ENCODE data around the gene WDR88. TPM values are rescaled to one million over a fixed set of nuclear protein-coding genes. Genes with fewer than 3 reads are reported as not detected.
A peak's percentile ranks its signal among the peaks of the same experiment; 100 is the strongest.

The WDR88 gene
- total and polyA plus RNA-seq, 2 of the 13 experiments (the other 11 are each of a cell fraction or from before 2014, with no cell fraction given): not detected

DNA sequence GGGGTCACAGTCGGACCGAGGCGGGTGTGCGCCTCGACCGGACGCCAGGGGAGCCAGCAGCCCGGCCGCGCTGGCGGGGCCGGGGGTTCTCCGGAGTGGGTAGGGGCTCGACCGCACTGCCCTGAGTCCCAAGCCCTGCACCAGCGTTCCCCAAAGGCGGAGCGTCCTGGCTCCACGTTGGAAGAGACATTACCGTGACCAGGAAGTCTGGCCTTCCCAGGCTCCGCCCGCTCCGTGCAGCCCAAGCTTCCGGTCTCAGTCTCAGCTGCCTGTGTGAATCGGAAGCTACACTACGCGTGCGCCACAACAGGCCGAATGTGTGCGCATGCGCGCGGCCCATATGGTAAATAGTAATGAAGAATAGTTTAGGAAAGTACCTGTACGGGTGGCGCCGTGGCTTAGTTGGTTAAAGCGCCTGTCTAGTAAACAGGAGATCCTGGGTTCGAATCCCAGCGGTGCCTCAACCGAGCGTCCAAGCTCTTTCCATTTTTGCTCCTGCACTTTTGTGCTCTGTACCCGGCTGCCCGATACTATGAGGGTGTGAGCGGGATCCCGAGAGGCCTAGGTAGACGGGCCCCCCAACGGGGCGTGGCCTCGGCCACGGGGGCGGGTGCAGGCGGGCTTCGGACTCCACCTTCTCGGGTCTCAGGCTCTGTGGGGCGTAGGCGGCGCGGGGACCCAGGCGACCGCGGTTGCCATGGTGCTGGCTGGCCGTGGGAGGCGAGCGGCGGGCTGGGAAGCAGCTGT is 44.9 kb downstream of the WDR88 start (continued):
- TF ChIP-seq, protein P1, sequence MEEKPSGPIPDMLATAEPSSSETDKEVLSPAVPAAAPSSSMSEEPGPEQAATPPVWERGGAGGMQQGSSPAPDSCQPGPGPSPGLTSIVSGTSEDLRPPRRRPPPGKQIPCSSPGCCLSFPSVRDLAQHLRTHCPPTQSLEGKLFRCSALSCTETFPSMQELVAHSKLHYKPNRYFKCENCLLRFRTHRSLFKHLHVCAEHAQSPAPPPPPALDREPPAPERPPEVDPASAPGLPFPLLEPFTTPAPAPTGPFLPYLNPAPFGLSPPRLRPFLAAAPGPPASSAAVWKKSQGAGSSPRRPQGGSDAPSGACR (CRISPR knock-in tag; IDR thresholded peaks at IDR 0.05): peak; percentile 84
- TF ChIP-seq ZNF567 (CRISPR knock-in tag; IDR thresholded peaks at IDR 0.05; ENCODE audit: borderline replicate concordance) (peak; percentile 78; the same call in 1 of the 2 replicates), SALL1 (CRISPR knock-in tag; IDR thresholded peaks at IDR 0.05) (peak; percentile 78), SP1 (IDR thresholded peaks at IDR 0.05) (no peak), SP1 (CRISPR knock-in tag; IDR thresholded peaks at IDR 0.05) (peak; percentile 84), BORCS8-MEF2B (CRISPR knock-in tag; IDR thresholded peaks at IDR 0.05) (peak; percentile 51), HNRNPH1 (optimal IDR thresholded peaks at IDR 0.05; ENCODE audit: low read depth, low read length) (peak; percentile 11), IRF2 (CRISPR knock-in tag; IDR thresholded peaks at IDR 0.05) (peak; percentile 84), ZNF749 (CRISPR knock-in tag; IDR thresholded peaks at IDR 0.05; ENCODE audit: borderline replicate concordance) (peak; percentile 66; the same call in 1 of the 2 replicates), FOSL2 (CRISPR knock-in tag; IDR thresholded peaks at IDR 0.05) (peak; percentile 14; the same call in 1 of the 2 replicates), BRCA1 (CRISPR knock-in tag; IDR thresholded peaks at IDR 0.05) (no peak; the same call in none of the 2 replicates), ZNF451 (CRISPR knock-in tag; IDR thresholded peaks at IDR 0.05) (peak; percentile 82; the same call in 1 of the 2 replicates), TBX2 (CRISPR knock-in tag; IDR thresholded peaks at IDR 0.05; ENCODE audit: borderline replicate concordance) (peak; percentile 72), SAP130 (CRISPR knock-in tag; IDR thresholded peaks at IDR 0.05; ENCODE audit: low read depth) (peak; percentile 89), FOXJ3 (CRISPR knock-in tag; IDR thresholded peaks at IDR 0.05; ENCODE audit: borderline replicate concordance) (peak; percentile 88; the same call in 1 of the 2 replicates), ZNF558 (CRISPR knock-in tag; IDR thresholded peaks at IDR 0.05; ENCODE audit: borderline replicate concordance) (peak; percentile 61; the same call in 1 of the 2 replicates), TOE1 (CRISPR knock-in tag; IDR thresholded peaks at IDR 0.05) (no peak; the same call in 1 of the 2 replicates), LCORL (IDR thresholded peaks at IDR 0.05) (no peak), LCORL (CRISPR knock-in tag; IDR thresholded peaks at IDR 0.05) (peak; percentile 85), ZMYM2 (CRISPR knock-in tag; IDR thresholded peaks at IDR 0.05) (no peak), ZFP36L1 (CRISPR knock-in tag; IDR thresholded peaks at IDR 0.05) (peak; percentile 77; the same call in 1 of the 2 replicates), SKI (IDR thresholded peaks at IDR 0.05; ENCODE audit: partially characterized antibody) (peak; percentile 70), ZBTB7B (CRISPR knock-in tag; IDR thresholded peaks at IDR 0.05) (peak; percentile 26), SYNCRIP (IDR thresholded peaks at IDR 0.05; ENCODE audit: insufficient read depth, low read depth, low read length) (no peak), ZNF782 (CRISPR knock-in tag; IDR thresholded peaks at IDR 0.05; ENCODE audit: borderline replicate concordance) (peak; percentile 57; the same call in 1 of the 2 replicates), MIXL1 (CRISPR knock-in tag; IDR thresholded peaks at IDR 0.05) (peak; percentile 72)
- TF ChIP-seq, protein P2, sequence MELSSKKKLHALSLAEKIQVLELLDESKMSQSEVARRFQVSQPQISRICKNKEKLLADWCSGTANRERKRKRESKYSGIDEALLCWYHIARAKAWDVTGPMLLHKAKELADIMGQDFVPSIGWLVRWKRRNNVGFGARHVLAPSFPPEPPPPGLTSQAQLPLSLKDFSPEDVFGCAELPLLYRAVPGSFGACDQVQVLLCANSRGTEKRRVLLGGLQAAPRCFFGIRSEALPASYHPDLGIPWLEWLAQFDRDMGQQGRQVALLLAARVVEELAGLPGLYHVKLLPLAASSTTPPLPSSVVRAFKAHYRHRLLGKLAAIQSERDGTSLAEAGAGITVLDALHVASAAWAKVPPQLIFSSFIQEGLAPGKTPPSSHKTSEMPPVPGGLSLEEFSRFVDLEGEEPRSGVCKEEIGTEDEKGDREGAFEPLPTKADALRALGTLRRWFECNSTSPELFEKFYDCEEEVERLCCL (CRISPR knock-in tag; IDR thresholded peaks at IDR 0.05; ENCODE audit: borderline replicate concordance): 0 out of 2 replicates have a peak, but pooled peaks have one; percentile 76
- TF ChIP-seq, protein P3, sequence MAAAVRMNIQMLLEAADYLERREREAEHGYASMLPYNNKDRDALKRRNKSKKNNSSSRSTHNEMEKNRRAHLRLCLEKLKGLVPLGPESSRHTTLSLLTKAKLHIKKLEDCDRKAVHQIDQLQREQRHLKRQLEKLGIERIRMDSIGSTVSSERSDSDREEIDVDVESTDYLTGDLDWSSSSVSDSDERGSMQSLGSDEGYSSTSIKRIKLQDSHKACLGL (CRISPR knock-in tag; IDR thresholded peaks at IDR 0.05): peak; percentile 21
- TF ChIP-seq, protein P4, sequence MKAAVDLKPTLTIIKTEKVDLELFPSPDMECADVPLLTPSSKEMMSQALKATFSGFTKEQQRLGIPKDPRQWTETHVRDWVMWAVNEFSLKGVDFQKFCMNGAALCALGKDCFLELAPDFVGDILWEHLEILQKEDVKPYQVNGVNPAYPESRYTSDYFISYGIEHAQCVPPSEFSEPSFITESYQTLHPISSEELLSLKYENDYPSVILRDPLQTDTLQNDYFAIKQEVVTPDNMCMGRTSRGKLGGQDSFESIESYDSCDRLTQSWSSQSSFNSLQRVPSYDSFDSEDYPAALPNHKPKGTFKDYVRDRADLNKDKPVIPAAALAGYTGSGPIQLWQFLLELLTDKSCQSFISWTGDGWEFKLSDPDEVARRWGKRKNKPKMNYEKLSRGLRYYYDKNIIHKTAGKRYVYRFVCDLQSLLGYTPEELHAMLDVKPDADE (CRISPR knock-in tag; IDR thresholded peaks at IDR 0.05): no peak; the same call in 1 of the 2 replicates
